ENCODE results near the gene CSH1. TPM values are rescaled to one million over a fixed set of nuclear protein-coding genes. Genes with fewer than 3 reads are reported as not detected.
A peak's percentile ranks its signal among the peaks of the same experiment; 100 is the strongest.

CSH1 gene
- total RNA-seq, 2 experiments from 2014 or later = not detected

DNA sequence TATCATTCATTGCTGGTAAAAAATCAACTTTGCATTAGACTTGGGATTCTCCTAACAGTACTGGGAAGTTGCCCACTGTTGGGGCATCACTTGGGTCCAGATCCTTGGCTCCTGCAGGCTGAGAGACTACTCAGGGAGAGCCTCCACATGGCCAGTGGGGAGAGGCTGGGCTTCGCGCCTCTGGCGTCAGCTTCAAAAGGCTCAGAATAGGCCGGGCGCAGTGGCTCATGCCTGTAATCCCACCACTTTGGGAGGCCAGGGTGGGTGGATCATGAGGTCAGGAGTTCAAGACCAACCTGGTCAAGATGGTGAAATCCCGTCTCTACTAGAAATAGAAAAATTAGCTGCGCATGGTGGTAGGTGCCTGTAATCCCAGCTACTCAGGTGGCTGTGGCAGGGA lies 18.1 kb upstream of the CSH1 start:
- no peaks in the 10 kb centered on the region for H3K27me3 Mint-ChIP-seq

DNA sequence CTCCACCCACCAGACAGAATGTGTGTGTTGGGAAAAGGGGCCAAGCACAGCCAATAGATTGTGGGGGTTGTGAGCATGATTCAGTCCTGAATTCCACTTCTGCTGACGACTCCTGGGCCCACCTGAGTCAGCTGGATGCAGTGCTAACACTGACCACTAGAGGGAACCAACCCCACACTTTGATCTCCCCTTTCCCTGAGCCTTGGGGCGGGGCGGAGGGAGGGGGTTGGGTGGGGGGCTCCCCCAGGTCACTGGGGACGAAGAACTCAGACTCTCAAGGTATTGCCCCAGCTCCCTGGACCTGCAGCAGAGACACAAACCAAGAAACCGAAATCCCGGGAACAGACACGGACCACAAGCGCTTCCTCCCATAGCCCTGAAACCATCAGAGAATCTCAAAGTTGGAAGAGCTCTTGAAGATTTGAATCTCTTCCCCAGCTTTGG lies 15.3 kb upstream of the CSH1 start:
- Histone ChIP-seq H3K4me3 (ENCODE audit: low read length) (no peak overlapping the region), H3K36me3 (ENCODE audit: insufficient read depth, low read length) (no peaks in the 10 kb centered on the region), H3K27ac (ENCODE audit: low read depth in 1 of 2, low read length in 2 of 2) (no peak overlapping the region), H3K4me1 (ENCODE audit: insufficient read depth, low read length) (peaks cover 9% of the 10 kb centered on the region), H3K27me3 (ENCODE audit: control insufficient read depth in 1 of 2, insufficient read depth in 2 of 2, low read length in 2 of 2) (no peaks in the 10 kb centered on the region), H3K9me3 (ENCODE audit: control insufficient read depth in 1 of 2, insufficient read depth in 1 of 2, low read length in 2 of 2) (no peaks in the 10 kb centered on the region)
- Mint-ChIP-seq H3K27ac (no peak overlapping the region), H3K36me3 (ENCODE audit: low read depth) (no peaks in the 10 kb centered on the region), H3K27me3 (no peaks in the 10 kb centered on the region), H3K4me3 (no peak overlapping the region), H3K4me1 (ENCODE audit: low read depth) (no peaks in the 10 kb centered on the region), H3K9me3 (no peaks in the 10 kb centered on the region)
- intact Hi-C loops (cut with DNase I, micrococcal nuclease) = loop anchor here in 1 of 2 experiments (2.0 to 5.0 kb wide), 2 partner anchors 223 to 371 kb away; no protein-coding TSS in a partner anchor
- ATAC-seq (ENCODE audit: poor library complexity) (peak; percentile 86), DNase-seq (peak; percentile 43 to 80 (median 56))
- ChIA-PET POLR2A (interaction anchor here (0.7 kb wide), 1 partner anchor 222 kb away, joined by 4 read pairs; no protein-coding TSS in a partner anchor), CTCF (interaction anchor here (1.0 to 1.5 kb wide), 4 partner anchors 21 to 222 kb away, joined by 4 to 6 read pairs (median 4); no protein-coding TSS in a partner anchor)
- TF ChIP-seq, protein P1, sequence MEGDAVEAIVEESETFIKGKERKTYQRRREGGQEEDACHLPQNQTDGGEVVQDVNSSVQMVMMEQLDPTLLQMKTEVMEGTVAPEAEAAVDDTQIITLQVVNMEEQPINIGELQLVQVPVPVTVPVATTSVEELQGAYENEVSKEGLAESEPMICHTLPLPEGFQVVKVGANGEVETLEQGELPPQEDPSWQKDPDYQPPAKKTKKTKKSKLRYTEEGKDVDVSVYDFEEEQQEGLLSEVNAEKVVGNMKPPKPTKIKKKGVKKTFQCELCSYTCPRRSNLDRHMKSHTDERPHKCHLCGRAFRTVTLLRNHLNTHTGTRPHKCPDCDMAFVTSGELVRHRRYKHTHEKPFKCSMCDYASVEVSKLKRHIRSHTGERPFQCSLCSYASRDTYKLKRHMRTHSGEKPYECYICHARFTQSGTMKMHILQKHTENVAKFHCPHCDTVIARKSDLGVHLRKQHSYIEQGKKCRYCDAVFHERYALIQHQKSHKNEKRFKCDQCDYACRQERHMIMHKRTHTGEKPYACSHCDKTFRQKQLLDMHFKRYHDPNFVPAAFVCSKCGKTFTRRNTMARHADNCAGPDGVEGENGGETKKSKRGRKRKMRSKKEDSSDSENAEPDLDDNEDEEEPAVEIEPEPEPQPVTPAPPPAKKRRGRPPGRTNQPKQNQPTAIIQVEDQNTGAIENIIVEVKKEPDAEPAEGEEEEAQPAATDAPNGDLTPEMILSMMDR (IDR thresholded peaks at IDR 0.05) = peak; percentile 78

More for the DNA sequence above, 18.1 kb upstream of the CSH1 start:
- Histone ChIP-seq H3K4me3 (ENCODE audit: low read length) (no peak overlapping the region), H3K36me3 (ENCODE audit: insufficient read depth, low read length) (no peaks in the 10 kb centered on the region), H3K4me1 (ENCODE audit: insufficient read depth, low read length) (peaks cover 15% of the 10 kb centered on the region), H3K27me3 (ENCODE audit: control insufficient read depth in 1 of 2, insufficient read depth in 2 of 2, low read length in 2 of 2) (no peaks in the 10 kb centered on the region), H3K9me3 (ENCODE audit: control insufficient read depth in 1 of 2, insufficient read depth in 1 of 2, low read length in 2 of 2) (no peaks in the 10 kb centered on the region), H3K27ac (ENCODE audit: low read depth in 1 of 2, low read length in 2 of 2) (no peak overlapping the region)
- DNase-seq (no peak), ATAC-seq (ENCODE audit: poor library complexity) (no peak)
- no peak overlapping the region for H3K4me3 Mint-ChIP-seq
- intact Hi-C loops (cut with DNase I, micrococcal nuclease) = loop anchor here in 1 of 2 experiments (5.0 kb wide), 1 partner anchor 368 kb away; no protein-coding TSS in a partner anchor
- TF ChIP-seq, protein P1 (IDR thresholded peaks at IDR 0.05) = no peak
- CTCF ChIA-PET = interaction anchor here (1.6 kb wide), 1 partner anchor 111 kb away, joined by 4 read pairs; no protein-coding TSS in a partner anchor
- H3K36me3 Mint-ChIP-seq (ENCODE audit: low read depth) = no peaks in the 10 kb centered on the region
- peaks cover 5% of the 10 kb centered on the region for H3K4me1 Mint-ChIP-seq (ENCODE audit: low read depth)
- no peak overlapping the region for H3K27ac Mint-ChIP-seq
- POLR2A ChIA-PET = no interaction called here
- no peaks in the 10 kb centered on the region for H3K9me3 Mint-ChIP-seq

DNA sequence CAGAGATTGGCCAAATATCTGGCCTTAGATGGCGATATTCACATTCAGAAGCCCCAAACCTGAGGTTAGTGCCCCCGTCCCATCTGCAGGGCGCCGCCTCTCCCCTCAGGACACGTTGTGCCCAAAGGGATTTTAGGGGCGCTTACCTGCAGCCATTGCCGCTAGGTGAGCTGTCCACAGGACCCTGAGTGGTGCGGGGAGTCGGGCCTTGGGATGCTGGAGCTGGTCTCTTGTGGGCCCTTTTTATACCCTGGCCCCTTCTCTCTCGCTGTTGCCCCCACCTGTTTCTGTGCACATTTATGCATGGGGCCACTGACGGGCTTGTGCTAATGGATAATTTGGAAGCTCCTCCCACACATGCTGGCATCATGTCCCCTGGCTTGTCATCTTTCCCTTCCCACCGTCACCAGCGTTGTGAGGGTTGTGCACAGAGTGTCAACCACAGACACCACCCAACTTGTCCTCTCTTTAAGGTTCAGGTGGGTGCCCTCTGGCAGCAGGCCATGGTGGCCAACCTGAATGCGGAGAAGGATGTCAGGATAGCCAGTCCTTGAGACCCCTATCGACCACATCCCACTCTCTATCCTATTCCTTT lies 14.8 kb upstream of the CSH1 start, which contains the start of gene CSHL1:
CSHL1 (minus strand) TSS at position 218 of the 595 bp plus-strand sequence; CDS start at position 156, 62 bp downstream.
- DNase-seq (no peak), ATAC-seq (ENCODE audit: poor library complexity) (no peak)
- no peaks in the 10 kb centered on the region for H3K36me3 ChIP-seq (ENCODE audit: insufficient read depth, low read length)
- Mint-ChIP-seq H3K27me3 (no peaks in the 10 kb centered on the region), H3K9me3 (no peaks in the 10 kb centered on the region), H3K27ac (no peak within 1 kb of the TSS), H3K4me1 (ENCODE audit: low read depth) (no peaks in the 10 kb centered on the region), H3K36me3 (ENCODE audit: low read depth) (no peaks in the 10 kb centered on the region), H3K4me3 (no peak within 1 kb of the TSS)
- ChIA-PET CTCF (interaction anchor here (0.5 to 1.5 kb wide), 6 partner anchors 8 to 223 kb away, joined by 3 to 6 read pairs (median 4); no protein-coding TSS in a partner anchor), POLR2A (no interaction called here)
- intact Hi-C loops (cut with DNase I, micrococcal nuclease) = loop anchor here in 1 of 2 experiments (2.0 to 5.0 kb wide), 2 partner anchors 224 to 371 kb away; no protein-coding TSS in a partner anchor
- no peaks in the 10 kb centered on the region for H3K27me3 ChIP-seq (ENCODE audit: control insufficient read depth in 1 of 2, insufficient read depth in 2 of 2, low read length in 2 of 2)
- TF ChIP-seq, protein P1 (IDR thresholded peaks at IDR 0.05) = no peak
- no peak within 1 kb of the TSS for H3K4me3 ChIP-seq (ENCODE audit: low read length)
- H3K27ac ChIP-seq (ENCODE audit: low read depth in 1 of 2, low read length in 2 of 2) = no peak within 1 kb of the TSS
- no peaks in the 10 kb centered on the region for H3K9me3 ChIP-seq (ENCODE audit: control insufficient read depth in 1 of 2, insufficient read depth in 1 of 2, low read length in 2 of 2)
- peaks cover 9% of the 10 kb centered on the region for H3K4me1 ChIP-seq (ENCODE audit: insufficient read depth, low read length)

All from CD4-positive, alpha-beta T cell (primary cell).